Neural crest cell (in vitro differentiated cells): Measurements from ENCODE around the gene SIRPB2. TPM values are rescaled to one million over a fixed set of nuclear protein-coding genes. Genes with fewer than 3 reads are reported as not detected.

Experiments used
- DNase-seq: peaks from one replicate; pipeline ENCODE4 v3.0.0; 2021; ENCODE audit warnings: low read depth, mixed read lengths, low spot score
- H3K27ac Mint-ChIP-seq: one replicate; pipeline ENCODE4 v1.8.0; 2021; ENCODE audit warnings: mild to moderate bottlenecking, mixed read lengths; ENCODE audit not compliant: unreplicated experiment
- H3K27me3 Mint-ChIP-seq: 2 replicates; pipeline ENCODE4 v1.8.0; 2021; ENCODE audit warnings: low read depth, mild to moderate bottlenecking, mixed read lengths
- H3K36me3 Mint-ChIP-seq: 2 replicates; pipeline ENCODE4 v1.8.0; 2021; ENCODE audit warnings: low read depth, mild to moderate bottlenecking, mixed read lengths
- H3K4me1 Mint-ChIP-seq: 2 replicates; pipeline ENCODE4 v1.8.0; 2021; ENCODE audit warnings: mixed read lengths
- H3K4me3 Mint-ChIP-seq: one replicate; pipeline ENCODE4 v1.8.0; 2021; ENCODE audit warnings: mild to moderate bottlenecking, mixed read lengths
- H3K9me3 Mint-ChIP-seq: 2 replicates; pipeline ENCODE4 v1.8.0; 2021; ENCODE audit warnings: mixed read lengths
- CTCF ChIP-seq: fragments of 200-600 bp; sonication (generic); conservative IDR thresholded peaks from 2 replicates; pipeline ENCODE4 v1.5.0; 2021; ENCODE audit warnings: antibody characterized with exemption, mild to moderate bottlenecking
- total RNA-seq: library from RNA; stranded (reverse); gene quantifications from 2 replicates; pipeline ENCODE4 v1.2.1, GENCODE V29; 2021

SIRPB2 gene
- total RNA-seq, 1 donor from 2014 or later, result not detected

- H3K27ac Mint-ChIP-seq, result no peak within 1 kb of the TSS
- H3K36me3 Mint-ChIP-seq, result no peaks in the 10 kb centered on the region
- peak; percentile 97 for DNase-seq
- H3K9me3 Mint-ChIP-seq, result no peaks in the 10 kb centered on the region
- H3K4me3 Mint-ChIP-seq, result peak within 1 kb of the TSS; percentile 87
- TF ChIP-seq CTCF, result peak; percentile 99
- peaks cover 25% of the 10 kb centered on the region for H3K4me1 Mint-ChIP-seq
- peaks cover 18% of the 10 kb centered on the region for H3K27me3 Mint-ChIP-seq
Observed at GRCh38 chr20:1466211-1467081, 24.8 kb downstream of the SIRPB2 start, which contains the start of gene NSFL1C. Gene NSFL1C, minus strand, starts transcription at chr20:1466849. Its CDS starts 25 bp downstream, at chr20:1466824.

GRCh38 chr20:1465470-1466210 lies 25.6 kb downstream of the SIRPB2 start:
- Mint-ChIP-seq H3K9me3 (no peaks in the 10 kb centered on the region), H3K27me3 (peaks cover 18% of the 10 kb centered on the region), H3K36me3 (no peaks in the 10 kb centered on the region), H3K4me1 (peaks cover 25% of the 10 kb centered on the region), H3K4me3 (peak overlapping the region; percentile 87), H3K27ac (no peak overlapping the region)
- TF ChIP-seq CTCF, result no peak
- DNase-seq, result no peak

- Mint-ChIP-seq H3K36me3 (no peaks in the 10 kb centered on the region), H3K27me3 (peaks cover 18% of the 10 kb centered on the region), H3K4me1 (peaks cover 20% of the 10 kb centered on the region), H3K27ac (no peak overlapping the region), H3K4me3 (peak overlapping the region; percentile 18), H3K9me3 (no peaks in the 10 kb centered on the region)
- DNase-seq, result no peak
- TF ChIP-seq CTCF, result no peak
Observed at GRCh38 chr20:1463971-1464570, 27.1 kb downstream of the SIRPB2 start.

- Mint-ChIP-seq H3K27me3 (peaks cover 6% of the 10 kb centered on the region), H3K9me3 (no peaks in the 10 kb centered on the region), H3K36me3 (no peaks in the 10 kb centered on the region), H3K4me3 (peak overlapping the region; percentile 21), H3K27ac (no peak overlapping the region), H3K4me1 (peaks cover 20% of the 10 kb centered on the region)
- no peak for DNase-seq
- TF ChIP-seq CTCF, result no peak
Observed at GRCh38 chr20:1462834-1463233, 28.4 kb downstream of the SIRPB2 start.

- Mint-ChIP-seq H3K27ac (no peak overlapping the region), H3K36me3 (peaks cover 5% of the 10 kb centered on the region), H3K27me3 (peaks cover 1% of the 10 kb centered on the region), H3K4me3 (no peak overlapping the region), H3K9me3 (no peaks in the 10 kb centered on the region), H3K4me1 (peaks cover 14% of the 10 kb centered on the region)
- TF ChIP-seq CTCF, result no peak
- no peak for DNase-seq
Observed at GRCh38 chr20:1462001-1462400, 29.2 kb downstream of the SIRPB2 start.
